Kidney epithelial cell (primary cell): ENCODE results near the gene FAM117B. TPM values are rescaled to one million over a fixed set of nuclear protein-coding genes. Genes with fewer than 3 reads are reported as not detected.

ENCODE experiments used
- DNase-seq: peaks from one replicate; pipeline ENCODE4 v3.0.0-alpha.2; 2010; ENCODE audit warnings: low read depth
- H3K27me3 ChIP-seq: 2 replicates; pipeline ENCODE4 v1.6.0; 2011; ENCODE audit warnings: low read length; ENCODE audit not compliant: control insufficient read depth, insufficient read depth
- H3K36me3 ChIP-seq: 2 replicates; pipeline ENCODE4 v1.5.1; 2011; ENCODE audit warnings: low read length; ENCODE audit not compliant: control insufficient read depth, insufficient read depth
- H3K4me3 ChIP-seq: 2 replicates; pipeline ENCODE4 v1.5.1; 2011; ENCODE audit warnings: low read depth, mild to moderate bottlenecking, control low read depth, low read length
- total RNA-seq: library from RNA; depleted of rRNA; stranded (reverse); fragments of >200 nt; gene quantifications from 2 replicates; pipeline ENCODE4 v1.2.3, GENCODE V29; 2015
- TF ChIP-seq, protein P1 (sequence below): IDR thresholded peaks from 2 replicates; pipeline ENCODE4 v1.5.1; 2011; ENCODE audit warnings: mild to moderate bottlenecking, moderate library complexity, low read length, control low read depth, inconsistent platforms; ENCODE audit not compliant: insufficient read depth, poor library complexity, severe bottlenecking

FAM117B gene
- total RNA-seq, 1 donor from 2014 or later = 6.7 TPM

DNA sequence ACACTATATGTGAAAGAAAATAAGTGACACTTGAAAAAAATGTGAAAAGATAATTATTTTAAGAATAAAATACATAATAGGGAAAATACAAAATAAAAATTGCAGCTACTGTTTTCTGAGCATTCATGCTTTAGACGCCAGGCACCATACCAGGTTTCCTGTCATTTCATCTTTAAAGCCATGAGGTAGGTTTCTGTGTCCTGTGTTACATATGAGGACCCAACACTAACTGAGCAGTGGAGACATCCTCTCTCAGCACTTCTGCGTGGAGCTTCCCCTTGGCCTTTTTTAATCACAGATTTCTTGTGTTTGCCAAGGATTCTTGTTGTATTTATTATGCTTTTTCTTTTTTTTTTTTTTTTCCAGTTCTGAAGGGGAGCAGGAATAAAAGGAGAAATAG is 117.3 kb downstream of the FAM117B start:
- DNase-seq = no peak
- TF ChIP-seq, protein P1, sequence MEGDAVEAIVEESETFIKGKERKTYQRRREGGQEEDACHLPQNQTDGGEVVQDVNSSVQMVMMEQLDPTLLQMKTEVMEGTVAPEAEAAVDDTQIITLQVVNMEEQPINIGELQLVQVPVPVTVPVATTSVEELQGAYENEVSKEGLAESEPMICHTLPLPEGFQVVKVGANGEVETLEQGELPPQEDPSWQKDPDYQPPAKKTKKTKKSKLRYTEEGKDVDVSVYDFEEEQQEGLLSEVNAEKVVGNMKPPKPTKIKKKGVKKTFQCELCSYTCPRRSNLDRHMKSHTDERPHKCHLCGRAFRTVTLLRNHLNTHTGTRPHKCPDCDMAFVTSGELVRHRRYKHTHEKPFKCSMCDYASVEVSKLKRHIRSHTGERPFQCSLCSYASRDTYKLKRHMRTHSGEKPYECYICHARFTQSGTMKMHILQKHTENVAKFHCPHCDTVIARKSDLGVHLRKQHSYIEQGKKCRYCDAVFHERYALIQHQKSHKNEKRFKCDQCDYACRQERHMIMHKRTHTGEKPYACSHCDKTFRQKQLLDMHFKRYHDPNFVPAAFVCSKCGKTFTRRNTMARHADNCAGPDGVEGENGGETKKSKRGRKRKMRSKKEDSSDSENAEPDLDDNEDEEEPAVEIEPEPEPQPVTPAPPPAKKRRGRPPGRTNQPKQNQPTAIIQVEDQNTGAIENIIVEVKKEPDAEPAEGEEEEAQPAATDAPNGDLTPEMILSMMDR = no peak
- H3K4me3 ChIP-seq = no peak overlapping the region
- H3K36me3 ChIP-seq = no peaks in the 10 kb centered on the region
- H3K27me3 ChIP-seq = no peaks in the 10 kb centered on the region

GRCh38 chr2:202754936-202755335 is 120.2 kb downstream of the FAM117B start:
- H3K36me3 ChIP-seq = no peaks in the 10 kb centered on the region
- no peak overlapping the region for H3K4me3 ChIP-seq
- DNase-seq = no peak
- no peaks in the 10 kb centered on the region for H3K27me3 ChIP-seq
- TF ChIP-seq, protein P1 = no peak

DNA sequence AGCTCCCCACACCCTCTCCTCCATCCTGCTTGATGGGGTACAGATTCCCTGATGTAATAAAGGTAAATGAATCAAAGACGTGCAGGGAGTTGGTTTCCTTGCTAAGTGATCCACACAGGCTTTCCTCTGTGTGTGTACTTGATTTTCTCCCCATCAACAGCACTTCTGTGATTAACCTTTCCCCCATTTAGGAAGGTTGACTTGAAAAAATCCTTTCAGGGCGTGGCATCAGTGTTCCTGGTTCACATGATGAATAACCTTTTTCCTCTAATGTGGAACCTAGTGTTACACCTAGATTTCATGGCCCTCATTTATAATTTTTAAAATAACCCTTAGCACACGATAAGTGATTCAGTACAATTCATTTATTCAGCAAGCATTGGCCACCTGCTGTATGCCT is 121.8 kb downstream of the FAM117B start:
- Histone ChIP-seq H3K27me3 (no peaks in the 10 kb centered on the region), H3K36me3 (no peaks in the 10 kb centered on the region), H3K4me3 (no peak overlapping the region)
- DNase-seq = no peak
- TF ChIP-seq, protein P1 = no peak

DNA sequence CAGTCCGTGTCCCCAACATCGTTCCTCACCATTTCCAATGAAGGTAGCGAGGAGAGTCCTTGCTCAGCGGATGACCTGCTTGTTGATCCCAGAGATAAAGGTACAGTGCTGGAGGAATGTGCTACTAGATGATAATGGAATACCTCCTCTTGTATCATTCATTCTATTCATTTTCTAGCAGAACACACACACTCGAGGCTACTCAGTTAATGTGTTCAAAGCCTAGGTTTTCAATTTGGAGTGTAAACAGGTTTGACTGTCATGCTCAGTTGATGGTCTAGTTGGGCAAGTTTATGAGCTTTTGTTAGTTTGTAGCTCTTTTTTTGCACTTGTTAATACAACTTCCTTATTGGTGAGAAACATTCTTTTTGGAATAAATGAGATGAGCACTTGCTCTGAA is 122.6 kb downstream of the FAM117B start:
- Histone ChIP-seq H3K4me3 (no peak overlapping the region), H3K27me3 (no peaks in the 10 kb centered on the region), H3K36me3 (no peaks in the 10 kb centered on the region)
- TF ChIP-seq, protein P1 = no peak
- no peak for DNase-seq

- Histone ChIP-seq H3K27me3 (no peaks in the 10 kb centered on the region), H3K4me3 (no peak overlapping the region), H3K36me3 (no peaks in the 10 kb centered on the region)
- no peak for DNase-seq
- TF ChIP-seq, protein P1 = no peak
Observed at GRCh38 chr2:202758128-202758527, 123.4 kb downstream of the FAM117B start.

DNA sequence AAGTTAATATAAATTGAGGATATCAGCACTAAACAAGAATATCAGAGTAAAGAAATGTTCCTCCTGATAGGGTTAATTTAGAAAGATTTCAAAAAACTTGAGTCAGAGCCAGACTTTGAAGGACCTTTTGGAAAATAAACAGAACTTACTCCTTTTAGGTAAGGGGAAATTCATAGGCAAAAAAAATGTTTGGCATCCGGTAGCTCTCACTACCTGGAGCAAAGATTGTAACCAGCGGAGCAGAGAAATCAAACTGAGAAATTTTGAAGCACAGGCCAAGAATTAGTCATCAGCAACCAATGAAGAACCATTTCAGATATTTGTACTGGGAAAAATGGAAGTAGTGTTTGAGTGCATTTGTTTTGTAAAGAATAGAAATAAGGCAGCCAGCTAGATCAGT is 123.8 kb downstream of the FAM117B start:
- TF ChIP-seq, protein P1 = no peak
- DNase-seq = peak; percentile 10
- Histone ChIP-seq H3K27me3 (no peaks in the 10 kb centered on the region), H3K36me3 (no peaks in the 10 kb centered on the region), H3K4me3 (no peak overlapping the region)
